Panc1 (cell line): ENCODE data around the gene HOXD9.

Source experiments
- SIN3A ChIP-seq: IDR thresholded peaks from 2 replicates; pipeline ENCODE4 v1.6.1; 2012; ENCODE audit warnings: low read depth, mild to moderate bottlenecking, low read length, moderate library complexity, borderline replicate concordance; ENCODE audit not compliant: insufficient read depth
- TF ChIP-seq, protein P1 (sequence below): fragments of 450-650 bp; IDR thresholded peaks from 2 replicates; pipeline ENCODE4 v1.5.1; 2017; ENCODE audit warnings: mild to moderate bottlenecking

DNA sequence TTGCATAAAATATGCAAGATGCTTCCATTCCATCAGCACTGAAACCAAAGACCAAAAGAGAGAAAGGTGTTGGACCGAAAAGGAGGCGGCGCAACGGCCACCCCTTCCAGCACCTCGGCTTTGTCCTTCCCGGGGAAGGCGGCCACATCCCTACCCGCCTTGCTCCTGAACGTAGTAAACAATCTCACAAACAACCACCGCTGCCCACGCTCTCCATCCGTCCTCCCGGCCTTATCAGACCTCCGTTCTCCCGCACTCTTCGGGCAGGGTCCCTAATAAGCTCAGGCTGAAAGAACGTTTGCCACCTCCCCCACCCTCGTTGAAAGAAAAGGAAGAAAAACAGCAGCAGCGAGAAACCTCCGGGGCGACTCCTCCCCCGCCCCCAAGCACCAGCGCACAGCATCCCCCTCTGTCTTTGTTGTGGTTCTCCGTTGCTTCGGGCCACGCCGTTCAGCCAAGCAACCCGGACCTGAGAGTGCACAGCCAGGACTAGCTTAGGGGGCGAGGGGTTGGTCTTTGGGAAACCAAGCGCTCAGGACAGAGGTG lies 43.2 kb upstream of the HOXD9 start:
- TF ChIP-seq, protein P1, sequence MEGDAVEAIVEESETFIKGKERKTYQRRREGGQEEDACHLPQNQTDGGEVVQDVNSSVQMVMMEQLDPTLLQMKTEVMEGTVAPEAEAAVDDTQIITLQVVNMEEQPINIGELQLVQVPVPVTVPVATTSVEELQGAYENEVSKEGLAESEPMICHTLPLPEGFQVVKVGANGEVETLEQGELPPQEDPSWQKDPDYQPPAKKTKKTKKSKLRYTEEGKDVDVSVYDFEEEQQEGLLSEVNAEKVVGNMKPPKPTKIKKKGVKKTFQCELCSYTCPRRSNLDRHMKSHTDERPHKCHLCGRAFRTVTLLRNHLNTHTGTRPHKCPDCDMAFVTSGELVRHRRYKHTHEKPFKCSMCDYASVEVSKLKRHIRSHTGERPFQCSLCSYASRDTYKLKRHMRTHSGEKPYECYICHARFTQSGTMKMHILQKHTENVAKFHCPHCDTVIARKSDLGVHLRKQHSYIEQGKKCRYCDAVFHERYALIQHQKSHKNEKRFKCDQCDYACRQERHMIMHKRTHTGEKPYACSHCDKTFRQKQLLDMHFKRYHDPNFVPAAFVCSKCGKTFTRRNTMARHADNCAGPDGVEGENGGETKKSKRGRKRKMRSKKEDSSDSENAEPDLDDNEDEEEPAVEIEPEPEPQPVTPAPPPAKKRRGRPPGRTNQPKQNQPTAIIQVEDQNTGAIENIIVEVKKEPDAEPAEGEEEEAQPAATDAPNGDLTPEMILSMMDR, result no peak
- no peak for TF ChIP-seq SIN3A
